ENCODE measurements around the gene NBPF4.

- no peak for TF ChIP-seq CTCF (IDR thresholded peaks at IDR 0.05)
- no peak for TF ChIP-seq POLR2A (IDR thresholded peaks at IDR 0.05)
- TF ChIP-seq POLR2AphosphoS5 (IDR thresholded peaks at IDR 0.05): peak; percentile 6 to 58 (median 42)
Measured at GRCh38 chr1:108199781-108200686, 43.8 kb downstream of the NBPF4 start, which contains the start of gene SLC25A24.
